Activated CD8-positive, alpha-beta memory T cell treated with anti-CD3 and anti-CD28 coated beads, Interleukin-2, amount 50 U/mL, for 1 hour (primary cell): Measurements from ENCODE around the gene FCN2.

Experiments
- DNase-seq: peaks from one replicate; pipeline ENCODE4 v3.0.0-alpha.2; 2020; ENCODE audit errors: extremely low read depth

The FCN2 gene

GRCh38 chr9:134912126-134912840, 31.7 kb downstream of the FCN2 start:
- no peak for DNase-seq

GRCh38 chr9:134913041-134913712, 32.6 kb downstream of the FCN2 start:
- no peak for DNase-seq

GRCh38 chr9:134913713-134914500, 33.3 kb downstream of the FCN2 start:
- DNase-seq = no peak

GRCh38 chr9:134914501-134914834, 33.9 kb downstream of the FCN2 start:
- no peak for DNase-seq

GRCh38 chr9:134915046-134915985, 34.7 kb downstream of the FCN2 start:
- DNase-seq = no peak

- DNase-seq = no peak
Measured at GRCh38 chr9:134916161-134916665, 35.6 kb downstream of the FCN2 start.

- no peak for DNase-seq
Measured at GRCh38 chr9:134917431-134918373, 37.1 kb downstream of the FCN2 start, which contains the start of gene FCN1. Gene FCN1 (minus strand): TSS chr9:134917912. CDS start chr9:134917871, 41 bp downstream.

- DNase-seq = no peak
Measured at GRCh38 chr9:134918646-134919045, 38.0 kb downstream of the FCN2 start.

- no peak for DNase-seq
Measured at GRCh38 chr9:134919303-134919702, 38.7 kb downstream of the FCN2 start.

GRCh38 chr9:134922066-134922931, 41.7 kb downstream of the FCN2 start:
- no peak for DNase-seq

- DNase-seq = no peak
Measured at GRCh38 chr9:134922932-134923240, 42.3 kb downstream of the FCN2 start.

GRCh38 chr9:134923466-134923865, 42.9 kb downstream of the FCN2 start:
- no peak for DNase-seq

- DNase-seq = no peak
Measured at GRCh38 chr9:134925011-134925511, 44.5 kb downstream of the FCN2 start.

- no peak for DNase-seq
Measured at GRCh38 chr9:134928436-134929192, 48.0 kb downstream of the FCN2 start.

GRCh38 chr9:134929193-134930158, 48.9 kb downstream of the FCN2 start:
- DNase-seq = no peak

- no peak for DNase-seq
Measured at GRCh38 chr9:134930398-134930797, 49.8 kb downstream of the FCN2 start.

- DNase-seq = no peak
Measured at GRCh38 chr9:134932171-134932570, 51.6 kb downstream of the FCN2 start.
